T-cell (primary cell): Measurements from ENCODE around the gene C16orf95. TPM values are rescaled to one million over a fixed set of nuclear protein-coding genes. Genes with fewer than 3 reads are reported as not detected.
A peak's percentile ranks its signal among the peaks of the same experiment; 100 is the strongest.

ENCODE experiments used
- ATAC-seq, 4 experiments: fragments of 200-7000 bp in 3 of 4; fragments of 150-1000 bp in 1 of 4; cut with Tn5 transposase; replicated peaks in 1 of 4; 1 replicate in 3 of 4; 2 replicates in 1 of 4; pipeline ENCODE4 v1.10.0; 2021; ENCODE audit warnings: moderate library complexity in 3 of 4, mild to moderate bottlenecking in 2 of 4, moderate number of reproducible peaks in 1 of 4
- CTCF ChIA-PET, 2 donors: fragments of 300-600 bp; sonication (Branson Sonifier 250); formaldehyde crosslinking; loops; one replicate each; lab custom pipeline; 2022; ENCODE audit warnings: antibody characterized with exemption in 2 of 2; lab: Charles Lee
- POLR2A ChIA-PET, 2 donors: fragments of 300-600 bp; sonication (Branson Sonifier 250); formaldehyde crosslinking; loops; one replicate each; lab custom pipeline; 2022; ENCODE audit warnings: antibody characterized with exemption in 2 of 2; lab: Charles Lee
- DNase-seq, 35 experiments: peaks; one replicate each; pipeline versions ENCODE4 v3.0.0 to v3.0.0-alpha.2; 2013 to 2023
- H3K27ac ChIP-seq: one replicate; pipeline ENCODE4 v1.5.1; 2013; ENCODE audit warnings: low read length
- H3K27me3 ChIP-seq, 2 experiments: replicated peaks in 1 of 2; 1 replicate in 1 of 2; 2 replicates in 1 of 2; pipeline versions ENCODE4 v1.6.1 to v1.7.0; 2013; ENCODE audit warnings: low read length in 1 of 2, mixed read lengths in 1 of 2; ENCODE audit not compliant: control insufficient read depth in 2 of 2, insufficient read depth in 2 of 2; ENCODE audit errors: extremely low read depth in 1 of 2
- H3K36me3 ChIP-seq, 2 donors: 1 replicate in 1 of 2; 2 replicates in 1 of 2; pipeline versions ENCODE4 v1.6.1 to v1.7.0; 2013; ENCODE audit warnings: low read length in 1 of 2; ENCODE audit not compliant: control insufficient read depth in 2 of 2, insufficient read depth in 1 of 2; ENCODE audit errors: extremely low read depth in 1 of 2
- H3K4me1 ChIP-seq, 2 experiments: 1 replicate in 1 of 2; 2 replicates in 1 of 2; pipeline versions ENCODE4 v1.6.1 to v1.7.0; 2013; ENCODE audit warnings: low read length in 2 of 2, mixed read lengths in 1 of 2; ENCODE audit not compliant: insufficient read depth in 2 of 2, control insufficient read depth in 1 of 2; ENCODE audit errors: extremely low read depth in 1 of 2
- H3K4me3 ChIP-seq, 2 donors: 1 replicate in 1 of 2; 2 replicates in 1 of 2; pipeline versions ENCODE4 v1.5.1 to v1.7.0; 2013; ENCODE audit warnings: mild to moderate bottlenecking in 2 of 2, low read length in 1 of 2, moderate library complexity in 1 of 2; ENCODE audit not compliant: control insufficient read depth in 1 of 2; ENCODE audit errors: extremely low read depth in 1 of 2
- H3K9me3 ChIP-seq: 2 replicates; pipeline ENCODE4 v1.7.0; 2013
- H3K27ac Mint-ChIP-seq, 2 donors: one replicate each; pipeline ENCODE4 v1.8.0; 2020 to 2021; ENCODE audit warnings: mild to moderate bottlenecking in 2 of 2, mixed read lengths in 2 of 2
- H3K27me3 Mint-ChIP-seq, 2 donors: one replicate each; pipeline ENCODE4 v1.8.0; 2021 to 2022; ENCODE audit warnings: mixed read lengths in 2 of 2
- H3K36me3 Mint-ChIP-seq: one replicate; pipeline ENCODE4 v1.8.0; 2021; ENCODE audit warnings: mixed read lengths
- H3K4me1 Mint-ChIP-seq, 3 donors: one replicate each; pipeline ENCODE4 v1.8.0; 2020 to 2022; ENCODE audit warnings: mixed read lengths in 3 of 3, mild to moderate bottlenecking in 1 of 3
- H3K4me3 Mint-ChIP-seq, 3 donors: one replicate each; pipeline ENCODE4 v1.8.0; 2020 to 2022; ENCODE audit warnings: mild to moderate bottlenecking in 3 of 3, mixed read lengths in 3 of 3, moderate library complexity in 3 of 3
- H3K9me3 Mint-ChIP-seq, 3 donors: one replicate each; pipeline ENCODE4 v1.8.0; 2020 to 2022; ENCODE audit warnings: mixed read lengths in 3 of 3
- WGBS: methylation state at CpG from one replicate; pipeline ENCODE4 v1.1.5; 2013; ENCODE audit warnings: missing lambda C conversion rate; ENCODE audit not compliant: insufficient coverage; 5-methylcytosine and 5-hydroxymethylcytosine counted together
- total RNA-seq, 35 experiments: library from RNA in 6 of 35; stranded (reverse) in 6 of 35; fragments of 120-200 nt in 1 of 35; gene quantifications; one replicate each; pipeline versions ENCODE4 v1.2.1 to v1.2.4 and lab custom pipeline; 2013 to 2026

The C16orf95 gene
- total RNA-seq, 5 donors from 2014 or later (not counting 1 experiment from before 2014, with no cell fraction given): 0.98 to 3.1 (median 2.6) TPM

DNA sequence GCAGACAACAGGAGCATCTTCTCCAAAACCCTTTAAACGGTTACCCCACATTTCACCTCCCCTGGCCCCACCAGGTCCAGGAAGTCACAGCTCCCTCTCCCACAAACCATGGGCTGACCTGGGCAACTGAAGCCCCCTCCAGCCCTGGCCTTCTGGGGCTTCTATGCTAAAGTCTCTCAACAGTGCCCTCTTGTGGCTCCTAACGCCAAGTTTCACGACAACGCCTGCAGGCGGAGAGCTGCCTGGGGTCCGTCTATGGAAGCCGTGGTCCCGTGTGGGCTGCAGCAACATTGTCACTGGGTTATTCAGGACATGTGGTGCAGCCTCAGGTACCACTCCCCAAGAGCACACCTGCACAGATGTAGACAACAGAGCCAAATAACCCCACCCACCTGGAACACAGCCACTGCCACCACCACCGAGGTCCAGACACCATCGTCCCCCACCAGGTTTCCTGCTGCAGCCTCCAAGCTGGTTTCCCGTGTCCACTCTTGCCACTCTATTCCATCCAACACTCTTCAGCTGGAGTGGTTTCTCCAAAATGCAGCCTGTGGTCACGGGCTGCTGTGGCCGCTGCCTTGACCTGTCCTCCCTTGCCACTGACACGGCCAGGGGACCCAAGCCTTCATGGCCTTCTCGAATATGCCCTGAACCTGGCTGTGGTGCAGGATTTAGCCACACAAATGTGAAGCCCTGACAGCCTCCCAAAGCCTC is 19.1 kb downstream of the C16orf95 start:
- H3K4me3 ChIP-seq: no peak overlapping the region
- no peak overlapping the region for H3K27ac ChIP-seq
- H3K4me1 ChIP-seq: no peaks in the 10 kb centered on the region
- peaks cover 0 to 6% (median 3%) of the 10 kb centered on the region in 3 donors for H3K4me1 Mint-ChIP-seq
- no peaks in the 10 kb centered on the region for H3K9me3 Mint-ChIP-seq
- no peaks in the 10 kb centered on the region for H3K9me3 ChIP-seq
- 60% methylated on average over 15 of the region's 15 CpGs for WGBS
- ATAC-seq (peak; percentile 31 to 53 (median 46)), DNase-seq (peak in 24 of 35 experiments; percentile 6 to 55 (median 18))
- POLR2A ChIA-PET: no interaction called here
- H3K36me3 Mint-ChIP-seq: peaks cover 3% of the 10 kb centered on the region
- H3K36me3 ChIP-seq: no peaks in the 10 kb centered on the region
- no peaks in the 10 kb centered on the region for H3K27me3 ChIP-seq
- H3K27ac Mint-ChIP-seq: no peak overlapping the region
- H3K27me3 Mint-ChIP-seq: no peaks in the 10 kb centered on the region
- CTCF ChIA-PET: no interaction called here
- H3K4me3 Mint-ChIP-seq: no peak overlapping the region

DNA sequence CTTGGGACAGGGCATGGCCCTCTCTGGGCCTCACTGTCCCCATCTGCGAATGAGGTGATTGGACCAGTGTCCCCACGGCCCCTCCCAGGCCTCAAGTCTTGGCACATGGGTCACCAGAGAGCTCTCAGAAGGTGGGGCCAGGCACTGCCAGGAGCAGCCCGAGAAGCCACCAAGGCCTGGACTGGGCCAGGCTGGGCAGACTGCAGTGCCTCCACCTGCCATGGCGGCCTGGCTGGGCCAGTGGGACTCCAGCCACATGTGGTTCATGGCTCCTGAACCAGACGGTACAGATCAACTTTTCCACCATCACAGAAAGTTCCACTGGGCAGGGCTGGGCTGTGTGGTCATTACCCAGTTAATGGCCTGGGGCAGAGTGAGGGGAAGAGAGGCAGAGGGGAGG is 19.8 kb downstream of the C16orf95 start:
- Histone ChIP-seq H3K36me3 (no peaks in the 10 kb centered on the region), H3K9me3 (no peaks in the 10 kb centered on the region), H3K27ac (no peak overlapping the region), H3K4me1 (no peaks in the 10 kb centered on the region), H3K4me3 (no peak overlapping the region), H3K27me3 (no peaks in the 10 kb centered on the region)
- ChIA-PET CTCF (no interaction called here), POLR2A (no interaction called here)
- 92% methylated on average over 4 of the region's 5 CpGs for WGBS
- Mint-ChIP-seq H3K4me1 (peaks cover 0 to 3% (median 3%) of the 10 kb centered on the region in 3 donors), H3K9me3 (no peaks in the 10 kb centered on the region), H3K36me3 (peaks cover 6% of the 10 kb centered on the region), H3K27ac (no peak overlapping the region), H3K4me3 (no peak overlapping the region), H3K27me3 (no peaks in the 10 kb centered on the region)
- ATAC-seq (peak in 1 of 4 experiments; percentile 19), DNase-seq (no peak)

- Mint-ChIP-seq H3K27me3 (no peaks in the 10 kb centered on the region), H3K4me1 (peaks cover 0 to 3% (median 3%) of the 10 kb centered on the region in 3 donors), H3K36me3 (peaks cover 14% of the 10 kb centered on the region), H3K27ac (no peak overlapping the region), H3K4me3 (no peak overlapping the region), H3K9me3 (peaks cover 0 to 3% (median 0%) of the 10 kb centered on the region in 3 donors)
- WGBS: 91% methylated on average over 9 of the region's 20 CpGs
- ChIA-PET POLR2A (no interaction called here), CTCF (no interaction called here)
- H3K36me3 ChIP-seq: no peaks in the 10 kb centered on the region
- no peaks in the 10 kb centered on the region for H3K9me3 ChIP-seq
- H3K4me1 ChIP-seq: no peaks in the 10 kb centered on the region
- DNase-seq (no peak), ATAC-seq (no peak)
- H3K27me3 ChIP-seq: no peaks in the 10 kb centered on the region
- H3K4me3 ChIP-seq: no peak overlapping the region
- no peak overlapping the region for H3K27ac ChIP-seq
Observed at GRCh38 chr16:87295661-87296531, 21.3 kb downstream of the C16orf95 start.

GRCh38 chr16:87295259-87295658 is 21.9 kb downstream of the C16orf95 start:
- Mint-ChIP-seq H3K9me3 (peaks cover 0 to 3% (median 0%) of the 10 kb centered on the region in 3 donors), H3K4me3 (no peak overlapping the region), H3K4me1 (peaks cover 0 to 3% (median 3%) of the 10 kb centered on the region in 3 donors), H3K27me3 (no peaks in the 10 kb centered on the region), H3K36me3 (peaks cover 14% of the 10 kb centered on the region), H3K27ac (no peak overlapping the region)
- H3K4me3 ChIP-seq: no peak overlapping the region
- no peaks in the 10 kb centered on the region for H3K4me1 ChIP-seq
- no peaks in the 10 kb centered on the region for H3K27me3 ChIP-seq
- ATAC-seq (peak in 3 of 4 experiments; percentile 24 to 52 (median 37)), DNase-seq (peak in 1 of 35 experiments; percentile 25)
- H3K36me3 ChIP-seq: no peaks in the 10 kb centered on the region
- H3K9me3 ChIP-seq: no peaks in the 10 kb centered on the region
- ChIA-PET CTCF (no interaction called here), POLR2A (no interaction called here)
- 100% methylated on average over 1 of the region's 4 CpGs for WGBS
- H3K27ac ChIP-seq: no peak overlapping the region

DNA sequence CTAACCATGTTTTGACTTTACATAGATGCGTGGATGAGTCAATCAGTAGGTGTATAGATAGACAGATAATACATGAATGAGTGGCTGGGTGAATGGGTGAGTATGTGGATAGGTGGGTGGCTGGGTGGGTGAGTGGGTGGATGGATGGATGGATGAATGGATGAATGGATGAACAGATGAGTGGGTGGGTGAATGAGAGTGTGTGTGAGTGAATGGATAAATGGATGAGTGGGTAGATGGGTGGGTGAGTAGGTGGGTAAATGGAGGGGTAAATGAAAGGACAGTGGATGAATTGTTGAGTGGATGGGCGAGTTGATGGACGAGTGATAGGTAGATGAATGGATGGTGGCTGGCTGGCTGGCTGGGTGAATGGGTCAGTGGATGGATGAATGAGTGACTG is 23.2 kb downstream of the C16orf95 start:
- Histone ChIP-seq H3K4me3 (no peak overlapping the region), H3K27ac (no peak overlapping the region), H3K4me1 (no peaks in the 10 kb centered on the region), H3K36me3 (no peaks in the 10 kb centered on the region), H3K9me3 (no peaks in the 10 kb centered on the region), H3K27me3 (no peaks in the 10 kb centered on the region)
- peaks cover 0 to 3% (median 3%) of the 10 kb centered on the region in 3 donors for H3K4me1 Mint-ChIP-seq
- WGBS: 82% methylated on average over 3 of the region's 3 CpGs
- no peak overlapping the region for H3K27ac Mint-ChIP-seq
- ATAC-seq (no peak), DNase-seq (no peak)
- no peaks in the 10 kb centered on the region for H3K27me3 Mint-ChIP-seq
- H3K4me3 Mint-ChIP-seq: no peak overlapping the region
- H3K9me3 Mint-ChIP-seq: peaks cover 0 to 3% (median 0%) of the 10 kb centered on the region in 3 donors
- H3K36me3 Mint-ChIP-seq: peaks cover 12% of the 10 kb centered on the region
- POLR2A ChIA-PET: no interaction called here
- CTCF ChIA-PET: no interaction called here

DNA sequence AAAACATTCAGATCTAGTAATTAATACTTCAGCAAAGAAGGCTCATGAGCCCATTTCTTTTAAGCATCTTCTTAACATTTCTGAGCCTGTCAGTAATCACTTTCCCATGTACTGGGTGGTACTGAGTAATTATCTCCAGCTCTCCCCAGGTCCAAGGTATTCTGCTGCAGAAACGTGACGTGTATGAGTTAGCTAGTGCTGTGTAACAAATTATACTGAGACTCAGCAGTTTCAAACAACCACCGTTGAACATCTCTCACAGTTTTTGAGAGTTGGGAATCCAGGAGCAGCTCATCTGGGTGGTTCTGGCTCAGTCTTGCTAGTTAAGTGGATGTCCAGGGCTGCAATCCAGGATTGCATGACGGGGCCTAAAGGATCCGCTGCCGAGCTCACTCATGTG is 25.2 kb downstream of the C16orf95 start:
- H3K9me3 ChIP-seq: no peaks in the 10 kb centered on the region
- no peaks in the 10 kb centered on the region for H3K36me3 ChIP-seq
- no peak overlapping the region for H3K4me3 ChIP-seq
- ChIA-PET POLR2A (no interaction called here), CTCF (no interaction called here)
- no peaks in the 10 kb centered on the region for H3K4me1 ChIP-seq
- H3K27ac ChIP-seq: no peak overlapping the region
- 100% methylated on average over 3 of the region's 6 CpGs for WGBS
- H3K27me3 ChIP-seq: no peaks in the 10 kb centered on the region
- Mint-ChIP-seq H3K4me3 (no peak overlapping the region), H3K27me3 (no peaks in the 10 kb centered on the region), H3K36me3 (peaks cover 12% of the 10 kb centered on the region), H3K9me3 (peaks cover 0 to 8% (median 0%) of the 10 kb centered on the region in 3 donors), H3K4me1 (no peaks in the 10 kb centered on the region), H3K27ac (no peak overlapping the region)
- ATAC-seq (no peak), DNase-seq (no peak)
